DOHH2 (cell line): ENCODE data around the gene HEPACAM2.

Experiments
- CTCF ChIP-seq: fragments of 200-600 bp; sonication (generic); IDR thresholded peaks from one replicate; pipeline ENCODE4 v1.5.1; 2014; ENCODE audit warnings: antibody characterized with exemption, mild to moderate bottlenecking, low read depth, low read length; ENCODE audit not compliant: poor library complexity, severe bottlenecking
- EZH2phosphoT487 ChIP-seq: fragments of 200-600 bp; sonication (generic); IDR thresholded peaks from 2 replicates; pipeline ENCODE4 v1.6.1; 2017; ENCODE audit warnings: borderline replicate concordance, mild to moderate bottlenecking, antibody characterized with exemption, low read length, moderate library complexity, mixed read lengths

DNA sequence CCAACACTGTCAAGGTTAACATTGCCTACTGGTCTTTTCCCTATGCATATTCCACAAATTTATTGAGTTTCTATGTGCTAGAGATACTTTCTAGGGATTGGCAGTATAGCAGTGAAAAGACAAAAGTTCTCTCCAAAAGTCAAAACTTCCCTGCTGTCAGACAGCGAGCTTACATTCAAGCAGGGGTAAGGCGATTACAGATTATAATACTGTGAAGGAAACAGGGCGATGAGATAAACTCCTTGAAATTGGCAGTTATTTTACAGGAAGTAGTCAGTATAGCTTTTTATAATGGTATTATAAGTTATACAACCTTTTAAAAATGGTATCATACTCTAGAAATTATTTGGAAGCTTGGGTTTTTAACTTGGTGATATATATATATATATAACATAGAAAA is 15.8 kb upstream of the HEPACAM2 start:
- TF ChIP-seq CTCF = no peak
- no peak for TF ChIP-seq EZH2phosphoT487
